Mucosa of descending colon (tissue), 3 donors: ENCODE results near the gene DTNA. TPM values are rescaled to one million over a fixed set of nuclear protein-coding genes. Genes with fewer than 3 reads are reported as not detected.

Experiments used
- ATAC-seq: fragments of 200-7000 bp; cut with Tn5 transposase; one replicate; pipeline ENCODE4 v1.9.1; 2020; ENCODE audit warnings: mild to moderate bottlenecking, moderate library complexity
- DNase-seq, 3 donors: peaks; one replicate each; pipeline ENCODE4 v3.0.0-alpha.2; 2020
- H3K36me3 ChIP-seq: fragments of 200-600 bp; one replicate; pipeline ENCODE4 v1.8.0; 2021; ENCODE audit warnings: low read depth, mild to moderate bottlenecking
- H3K4me1 ChIP-seq: fragments of 200-600 bp; one replicate; pipeline ENCODE4 v1.8.0; 2021; ENCODE audit warnings: low read depth, mild to moderate bottlenecking
- H3K4me3 ChIP-seq: fragments of 200-600 bp; one replicate; pipeline ENCODE4 v1.8.0; 2021; ENCODE audit warnings: mild to moderate bottlenecking
- H3K9me3 ChIP-seq: fragments of 200-600 bp; one replicate; pipeline ENCODE4 v1.8.0; 2021; ENCODE audit warnings: mild to moderate bottlenecking
- CTCF ChIP-seq: fragments of 200-600 bp; IDR thresholded peaks from one replicate; pipeline ENCODE4 v1.8.0; 2022; ENCODE audit warnings: antibody characterized with exemption, mild to moderate bottlenecking
- intact Hi-C, 2 donors: fragments of 100-400 bp; cut with DNase I in 1 of 2; cut with micrococcal nuclease in 1 of 2; formaldehyde crosslinking; loops; one replicate each; pipeline versions ENCODE4 v1.11.0 to v1.11.1; 2022; cut with DNase I, micrococcal nuclease
- total RNA-seq, 3 donors: library from RNA; stranded (reverse); fragmentation: NEBNext Ultra II Directional in 2 of 3; extraction: Animal tissue kit (Norgen Biotek cat#: 25700) in 2 of 3; gene quantifications; one replicate each; pipeline versions ENCODE4 v1.2.1 to v1.2.4, GENCODE V29; 2021 to 2023
- donor health status: DM: no; HTN: no; CAD: no; lungs with moderate emphysema.
- donor health status: DM: no; HTN: no; CAD: no.
- donor health status: DM: no; HTN: yes; CAD: no.

DTNA gene
- total RNA-seq, 3 donors from 2014 or later, result 2.8 to 23.5 (median 7.4) TPM

GRCh38 chr18:34805103-34805877 lies 95.2 kb downstream of the DTNA start:
- ATAC-seq (no peak), DNase-seq (no peak)
- intact Hi-C loops, result no loop called here
- H3K9me3 ChIP-seq, result no peaks in the 10 kb centered on the region
- TF ChIP-seq CTCF, result no peak
- H3K36me3 ChIP-seq, result no peaks in the 10 kb centered on the region
- H3K4me1 ChIP-seq, result no peaks in the 10 kb centered on the region
- no peak overlapping the region for H3K4me3 ChIP-seq

GRCh38 chr18:34805878-34806351 lies 95.8 kb downstream of the DTNA start:
- Histone ChIP-seq H3K36me3 (no peaks in the 10 kb centered on the region), H3K4me1 (no peaks in the 10 kb centered on the region), H3K9me3 (no peaks in the 10 kb centered on the region), H3K4me3 (no peak overlapping the region)
- no peak for TF ChIP-seq CTCF
- intact Hi-C loops, result no loop called here
- ATAC-seq (no peak), DNase-seq (no peak)

- Histone ChIP-seq H3K9me3 (no peaks in the 10 kb centered on the region), H3K4me3 (no peak overlapping the region), H3K4me1 (no peaks in the 10 kb centered on the region), H3K36me3 (no peaks in the 10 kb centered on the region)
- DNase-seq, result no peak
- TF ChIP-seq CTCF, result no peak
- intact Hi-C loops, result no loop called here
- no peak for ATAC-seq
Observed at GRCh38 chr18:34806527-34806926, 96.4 kb downstream of the DTNA start.

GRCh38 chr18:34807106-34807796 lies 97.2 kb downstream of the DTNA start:
- Histone ChIP-seq H3K4me3 (no peak overlapping the region), H3K36me3 (no peaks in the 10 kb centered on the region), H3K9me3 (no peaks in the 10 kb centered on the region), H3K4me1 (no peaks in the 10 kb centered on the region)
- intact Hi-C loops, result no loop called here
- DNase-seq, result no peak
- ATAC-seq, result no peak
- TF ChIP-seq CTCF, result no peak

GRCh38 chr18:34808389-34808788 lies 98.3 kb downstream of the DTNA start:
- H3K4me1 ChIP-seq, result no peaks in the 10 kb centered on the region
- intact Hi-C loops, result no loop called here
- H3K9me3 ChIP-seq, result no peaks in the 10 kb centered on the region
- H3K4me3 ChIP-seq, result no peak overlapping the region
- DNase-seq, result no peak
- no peaks in the 10 kb centered on the region for H3K36me3 ChIP-seq
- no peak for ATAC-seq
- no peak for TF ChIP-seq CTCF
